ENCODE measurements around the gene PTPRE. TPM values are rescaled to one million over a fixed set of nuclear protein-coding genes. Genes with fewer than 3 reads are reported as not detected.

The PTPRE gene
- total and polyA plus RNA-seq, 2 of the 4 experiments (the other 2 are of a cell fraction) = 0.34 to 0.54 TPM

DNA sequence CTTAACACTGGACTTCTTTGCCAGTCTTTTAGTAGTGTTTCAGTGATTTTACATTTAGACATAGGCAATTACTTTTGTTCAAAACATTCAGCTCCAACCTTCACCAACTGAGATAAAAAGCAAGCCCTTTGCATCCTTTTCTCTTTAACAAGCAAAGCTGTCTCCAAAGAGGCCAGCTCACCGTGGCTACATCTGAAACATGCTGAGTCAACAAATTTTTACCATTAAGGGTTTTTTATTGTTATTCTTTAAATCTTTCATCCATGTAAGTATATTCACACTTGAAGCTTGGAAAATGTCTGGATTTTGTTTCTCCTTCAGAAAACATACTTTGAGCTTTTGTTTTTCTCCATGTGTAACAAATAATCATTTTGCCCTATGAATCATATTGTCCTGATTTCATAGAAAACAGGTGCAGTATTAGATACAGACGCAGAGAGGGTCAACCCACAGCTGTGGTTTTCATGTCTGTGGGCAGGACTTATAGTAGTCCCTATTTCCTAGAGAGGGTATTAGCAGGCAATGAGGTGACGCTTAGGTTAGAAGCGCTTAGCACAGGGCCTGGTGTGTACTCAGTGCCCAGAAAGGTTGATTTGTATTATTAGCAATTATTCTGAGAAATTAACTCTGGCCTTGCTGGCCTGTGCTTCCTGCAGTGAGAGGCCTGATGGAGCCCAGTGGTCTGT lies 119.9 kb downstream of the PTPRE start:
- CTCF ChIA-PET = no interaction called here

More for the DNA sequence above, 119.9 kb downstream of the PTPRE start:
- no peaks in the 10 kb centered on the region; the same call in 1 of the 2 replicates for H3K27me3 ChIP-seq (ENCODE audit: control insufficient read depth, insufficient read depth, low read length)
- no peaks in the 10 kb centered on the region for H3K36me3 ChIP-seq (ENCODE audit: control insufficient read depth, insufficient read depth, low read length)
- no peak overlapping the region for H3K56ac ChIP-seq (ENCODE audit: extremely low read depth, insufficient read depth, low read length)
- no TSS peak for BruUV-seq (replicated peaks)
- no peak overlapping the region for H2BK5ac ChIP-seq (ENCODE audit: low read depth, low read length, poor library complexity, severe bottlenecking)
- H3K4me3 ChIP-seq (ENCODE audit: insufficient read depth, low read depth, low read length) = no peak overlapping the region
- H3K9me1 ChIP-seq (ENCODE audit: insufficient read depth, low read length) = no peaks in the 10 kb centered on the region
- no peak overlapping the region for H4K5ac ChIP-seq (ENCODE audit: low read depth, low read length)
- dilution Hi-C loops (cut with HindIII; ENCODE audit: low sequenced_read_pairs, unreplicated experiment) = no loop called here
- no peak overlapping the region for H3K18ac ChIP-seq (ENCODE audit: low read depth, low read length)
- no peak overlapping the region for H2AFZ ChIP-seq (replicated peaks; ENCODE audit: low read length, poor library complexity)
- H3K9ac ChIP-seq (ENCODE audit: low read depth, low read length) = no peak overlapping the region
- WGBS, 2 experiments (ENCODE audit: extremely low coverage in 2 of 2, insufficient read length in 1 of 2) = 100% methylated on average over 1 of the region's 4 CpGs; no CpG with 5 or more reads in 1 of the 2 experiments
- DNase-seq (no peak), ATAC-seq (ENCODE audit: low read depth) (no peak)
- H3K14ac ChIP-seq (replicated peaks; ENCODE audit: low read depth, low read length) = no peak overlapping the region
- H4K20me1 ChIP-seq (ENCODE audit: insufficient read depth, low read length) = no peaks in the 10 kb centered on the region
- no peak overlapping the region for H4K91ac ChIP-seq (ENCODE audit: insufficient read depth, low read depth, low read length)
- in situ Hi-C loops (cut with MboI; ENCODE audit: low sequenced_read_pairs) = no loop called here
- TF ChIP-seq, protein P1, sequence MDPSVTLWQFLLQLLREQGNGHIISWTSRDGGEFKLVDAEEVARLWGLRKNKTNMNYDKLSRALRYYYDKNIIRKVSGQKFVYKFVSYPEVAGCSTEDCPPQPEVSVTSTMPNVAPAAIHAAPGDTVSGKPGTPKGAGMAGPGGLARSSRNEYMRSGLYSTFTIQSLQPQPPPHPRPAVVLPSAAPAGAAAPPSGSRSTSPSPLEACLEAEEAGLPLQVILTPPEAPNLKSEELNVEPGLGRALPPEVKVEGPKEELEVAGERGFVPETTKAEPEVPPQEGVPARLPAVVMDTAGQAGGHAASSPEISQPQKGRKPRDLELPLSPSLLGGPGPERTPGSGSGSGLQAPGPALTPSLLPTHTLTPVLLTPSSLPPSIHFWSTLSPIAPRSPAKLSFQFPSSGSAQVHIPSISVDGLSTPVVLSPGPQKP (IDR thresholded peaks at IDR 0.05; ENCODE audit: borderline replicate concordance, low read depth, low read length) = no peak
- TF ChIP-seq, protein P2, sequence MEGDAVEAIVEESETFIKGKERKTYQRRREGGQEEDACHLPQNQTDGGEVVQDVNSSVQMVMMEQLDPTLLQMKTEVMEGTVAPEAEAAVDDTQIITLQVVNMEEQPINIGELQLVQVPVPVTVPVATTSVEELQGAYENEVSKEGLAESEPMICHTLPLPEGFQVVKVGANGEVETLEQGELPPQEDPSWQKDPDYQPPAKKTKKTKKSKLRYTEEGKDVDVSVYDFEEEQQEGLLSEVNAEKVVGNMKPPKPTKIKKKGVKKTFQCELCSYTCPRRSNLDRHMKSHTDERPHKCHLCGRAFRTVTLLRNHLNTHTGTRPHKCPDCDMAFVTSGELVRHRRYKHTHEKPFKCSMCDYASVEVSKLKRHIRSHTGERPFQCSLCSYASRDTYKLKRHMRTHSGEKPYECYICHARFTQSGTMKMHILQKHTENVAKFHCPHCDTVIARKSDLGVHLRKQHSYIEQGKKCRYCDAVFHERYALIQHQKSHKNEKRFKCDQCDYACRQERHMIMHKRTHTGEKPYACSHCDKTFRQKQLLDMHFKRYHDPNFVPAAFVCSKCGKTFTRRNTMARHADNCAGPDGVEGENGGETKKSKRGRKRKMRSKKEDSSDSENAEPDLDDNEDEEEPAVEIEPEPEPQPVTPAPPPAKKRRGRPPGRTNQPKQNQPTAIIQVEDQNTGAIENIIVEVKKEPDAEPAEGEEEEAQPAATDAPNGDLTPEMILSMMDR (conservative IDR thresholded peaks at IDR 0.05; ENCODE audit: low read depth, low read length) = no peak
- TF ChIP-seq MAFK (IDR thresholded peaks at IDR 0.05; ENCODE audit: low read depth, low read length) = peak; percentile 99
- no peak overlapping the region for H3K27ac ChIP-seq (ENCODE audit: insufficient read depth, low read length)
- intact Hi-C loops (cut with micrococcal nuclease) = no loop called here
- no peaks in the 10 kb centered on the region for H3K79me1 ChIP-seq (ENCODE audit: low read depth in 1 of 2, low read length in 2 of 2)
- no peak overlapping the region for H3K23ac ChIP-seq (ENCODE audit: low read depth, low read length)
- H2BK120ac ChIP-seq (ENCODE audit: low read depth, low read length) = no peak overlapping the region
- no peak overlapping the region for H2AK9ac ChIP-seq (replicated peaks; ENCODE audit: low read depth, low read length, poor library complexity)
- H4K8ac ChIP-seq (ENCODE audit: low read depth in 2 of 2, low read length in 2 of 2) = no peak overlapping the region
- no peaks in the 10 kb centered on the region for H3K4me1 ChIP-seq (ENCODE audit: control insufficient read depth, insufficient read depth, low read length)
- POLR2A ChIA-PET (ENCODE audit: unreplicated experiment) = no interaction called here
- no peak overlapping the region for H2BK20ac ChIP-seq (ENCODE audit: low read depth, low read length)
- no peak overlapping the region for H2AK5ac ChIP-seq (ENCODE audit: low read depth, low read length)
- H3K9me3 ChIP-seq (ENCODE audit: control insufficient read depth, insufficient read depth, low read length) = no peaks in the 10 kb centered on the region
- H3K4ac ChIP-seq (ENCODE audit: low read depth, low read length) = no peak overlapping the region
- no peak overlapping the region for H2BK15ac ChIP-seq (ENCODE audit: low read depth, low read length)
- H3K4me2 ChIP-seq (ENCODE audit: low read depth, low read length) = no peak overlapping the region
